Purkinje cell (primary cell): ENCODE results near the gene SCAMP3. TPM values are rescaled to one million over a fixed set of nuclear protein-coding genes. Genes with fewer than 3 reads are reported as not detected.

Experiments used
- polyA plus RNA-seq: library from polyadenylated mRNA; unstranded; fragments of >200 nt; fragmentation: Nextera tagmentation; gene quantifications from 2 replicates; pipeline ENCODE4 v1.2.1, GENCODE V29; 2014

The SCAMP3 gene
- polyA plus RNA-seq = 127 and 148 TPM in 2 replicates

GRCh38 chr1:155261852-155262673 is at the start of gene SCAMP3:
TSS of gene SCAMP3 (minus strand) at chr1:155262360. CDS start at chr1:155262151, 209 bp downstream.

GRCh38 chr1:155308493-155309422 is 46.6 kb upstream of the SCAMP3 start, which contains the start of gene FDPS:
TSS of gene FDPS (plus strand) at chr1:155308866. CDS start at chr1:155309790, 924 bp downstream.

GRCh38 chr1:155301342-155301841 is 39.2 kb upstream of the SCAMP3 start, which contains the start of gene PKLR:
TSS of gene PKLR (minus strand) at chr1:155301438. CDS start at chr1:155301395, 43 bp downstream.

GRCh38 chr1:155277070-155277901 is 15.1 kb upstream of the SCAMP3 start, which contains the start of gene HCN3:
TSS of gene HCN3 (plus strand) at chr1:155277463. CDS start at chr1:155277591, 128 bp downstream.

GRCh38 chr1:155273343-155274245 is 11.4 kb upstream of the SCAMP3 start, which contains the start of gene CLK2:
TSS of gene CLK2 (minus strand) at chr1:155273504. CDS start at chr1:155270977, 2,527 bp downstream.

GRCh38 chr1:155255243-155256007 is 6.7 kb downstream of the SCAMP3 start, which contains the start of gene ENTREP3:
TSS of gene ENTREP3 (minus strand) at chr1:155255483. CDS start at chr1:155254877, 606 bp downstream.

GRCh38 chr1:155208541-155209311 is 53.4 kb downstream of the SCAMP3 start, which contains the start of gene MTX1:
TSS of gene MTX1 (plus strand) at chr1:155208695. CDS start at chr1:155208805, 110 bp downstream.

GRCh38 chr1:155207806-155208540 is 54.2 kb downstream of the SCAMP3 start, which contains the start of gene THBS3:
TSS of gene THBS3 (minus strand) at chr1:155207897. CDS start at chr1:155207876, 21 bp downstream.

Other genes with a start within 250 kb of the SCAMP3 start
- not detected in 2 replicates for gene DCST2, start 228.6 kb downstream of the SCAMP3 start, polyA plus RNA-seq
- gene DCST1, start 228.5 kb downstream of the SCAMP3 start, polyA plus RNA-seq = not detected in 2 replicates
- gene ADAM15, start 211.0 kb downstream of the SCAMP3 start, polyA plus RNA-seq = 0.28 and 1.2 TPM in 2 replicates
- gene EFNA4, start 198.6 kb downstream of the SCAMP3 start, polyA plus RNA-seq = not detected in 2 replicates
- gene EFNA3, start 183.5 kb downstream of the SCAMP3 start, polyA plus RNA-seq = 2.2 and 6.2 TPM in 2 replicates
- gene EFNA1, start 134.5 kb downstream of the SCAMP3 start, polyA plus RNA-seq = 1.4 and 3.8 TPM in 2 replicates
- gene SLC50A1, start 126.5 kb downstream of the SCAMP3 start, polyA plus RNA-seq = 4.2 and 5.1 TPM in 2 replicates
- 88.7 and 130 TPM in 2 replicates for gene DPM3, start 121.8 kb downstream of the SCAMP3 start, polyA plus RNA-seq
- gene KRTCAP2, start 89.1 kb downstream of the SCAMP3 start, polyA plus RNA-seq = 468 and 662 TPM in 2 replicates
- 0.73 and 2.3 TPM in 2 replicates for gene TRIM46, start 88.5 kb downstream of the SCAMP3 start, polyA plus RNA-seq
- gene THBS3, start 54.5 kb downstream of the SCAMP3 start, polyA plus RNA-seq = 0.56 and 2.3 TPM in 2 replicates
- 19.3 and 24.2 TPM in 2 replicates for gene MTX1, start 53.7 kb downstream of the SCAMP3 start, polyA plus RNA-seq
- 8.9 and 11.0 TPM in 2 replicates for gene ENTREP3, start 6.9 kb downstream of the SCAMP3 start, polyA plus RNA-seq
- gene CLK2, start 11.1 kb upstream of the SCAMP3 start, polyA plus RNA-seq = 4.2 and 7.1 TPM in 2 replicates
- 1.5 and 4.9 TPM in 2 replicates for gene HCN3, start 15.1 kb upstream of the SCAMP3 start, polyA plus RNA-seq
- gene PKLR, start 39.1 kb upstream of the SCAMP3 start, polyA plus RNA-seq = not detected in 2 replicates
- gene FDPS, start 46.5 kb upstream of the SCAMP3 start, polyA plus RNA-seq = 54.8 and 91.9 TPM in 2 replicates
- gene RUSC1, start 58.5 kb upstream of the SCAMP3 start, polyA plus RNA-seq = 69.1 and 80.0 TPM in 2 replicates